K562 (cell line): Measurements from ENCODE around the gene INSIG1. TPM values are rescaled to one million over a fixed set of nuclear protein-coding genes. Genes with fewer than 3 reads are reported as not detected.

Experiments
- E2F3 ChIP-seq: fragments of 250-450 bp; sonication (Bioruptor Pico); IDR thresholded peaks from 2 replicates; pipeline ENCODE4 v1.4.0; 2020; ENCODE audit warnings: mild to moderate bottlenecking
- KAT8 ChIP-seq: fragments of 450-650 bp; IDR thresholded peaks from 2 replicates; pipeline ENCODE4 v1.6.1; 2016; ENCODE audit warnings: low read depth, mild to moderate bottlenecking
- KLF1 ChIP-seq: fragments of 450-650 bp; IDR thresholded peaks from 2 replicates; pipeline ENCODE4 v1.6.1; 2016; ENCODE audit warnings: missing genetic modification characterization, missing compliant biosample characterization
- LARP7 ChIP-seq: fragments of 450-650 bp; IDR thresholded peaks from 2 replicates; pipeline ENCODE4 v1.6.1; 2016
- MCM5 ChIP-seq: fragments of 450-650 bp; IDR thresholded peaks from 2 replicates; pipeline ENCODE4 v1.6.1; 2016; ENCODE audit warnings: low read depth
- NEUROD1 ChIP-seq: fragments of 150-350 bp; IDR thresholded peaks from 2 replicates; pipeline ENCODE4 v1.6.1; 2014; ENCODE audit warnings: borderline replicate concordance, low read length, low read depth; ENCODE audit not compliant: partially characterized antibody
- RBM14 ChIP-seq: fragments of 200-400 bp; formaldehyde crosslinking; IDR thresholded peaks from 2 replicates; pipeline ENCODE4 v1.6.1; 2018; ENCODE audit warnings: low read depth, mild to moderate bottlenecking, low read length, moderate library complexity, borderline replicate concordance; ENCODE audit not compliant: insufficient read depth
- SLC30A9 ChIP-seq: fragments of 250-450 bp; sonication (Bioruptor Pico); IDR thresholded peaks from 2 replicates; pipeline ENCODE4 v1.8.0; 2022; ENCODE audit warnings: mild to moderate bottlenecking, moderate library complexity
- SREBF1 ChIP-seq: fragments of 150-350 bp; IDR thresholded peaks from 2 replicates; pipeline ENCODE4 v1.6.1; 2014; ENCODE audit warnings: antibody characterized with exemption, low read depth, low read length, borderline replicate concordance
- YY1 ChIP-seq, 3 experiments: IDR thresholded peaks; 2 replicates each; pipeline ENCODE4 v1.6.1; 2011; ENCODE audit warnings: low read length in 2 of 3, mild to moderate bottlenecking in 2 of 3, moderate library complexity in 2 of 3, borderline replicate concordance in 1 of 3, control low read depth in 1 of 3, low read depth in 1 of 3; ENCODE audit not compliant: insufficient read depth in 3 of 3, insufficient replicate concordance in 2 of 3, control insufficient read depth in 1 of 3, insufficient read length in 1 of 3; ENCODE audit errors: extremely low read depth in 1 of 3
- ZNF133 ChIP-seq: fragments of 250-450 bp; sonication (Bioruptor Pico); IDR thresholded peaks from 2 replicates; pipeline ENCODE4 v1.4.0; 2020; ENCODE audit warnings: mild to moderate bottlenecking
- ZNF431 ChIP-seq: sonication (generic); formaldehyde crosslinking; IDR thresholded peaks from 2 replicates; pipeline ENCODE4 v1.8.0; 2022; ENCODE audit warnings: mild to moderate bottlenecking, missing genetic modification reagents
- polyA plus RNA-seq, 8 experiments: library from polyadenylated mRNA; depleted of rRNA in 4 of 8; stranded (reverse) in 5 of 8; unstranded in 3 of 8; fragments of >200 nt; fragmentation: Nextera tagmentation in 2 of 8; fragmentation: Illumina TruSeq in 1 of 8; extraction: Ambion mirVana in 2 of 8; extraction: Trizol in 1 of 8; gene quantifications; 2 replicates each; pipeline versions ENCODE4 v1.2.1 to v1.2.3, GENCODE V29; 2011 to 2014; ENCODE audit warnings: inconsistent platforms in 1 of 8, missing spikeins in 1 of 8
- total RNA-seq, 7 experiments: library from RNA; depleted of rRNA in 6 of 7; stranded (reverse); fragments of >200 nt in 6 of 7; fragmentation: Illumina TruSeq in 2 of 7; extraction: Trizol in 2 of 7; gene quantifications; 2 replicates each; pipeline versions ENCODE4 v1.2.1 to v1.2.3, GENCODE V29; 2011 to 2021; ENCODE audit warnings: low replicate concordance in 1 of 7
- TF ChIP-seq, protein P1 (sequence below): sonication (generic); formaldehyde crosslinking; IDR thresholded peaks from 2 replicates; pipeline ENCODE4 v1.8.1; 2023; ENCODE audit warnings: mild to moderate bottlenecking, missing genetic modification reagents
- TF ChIP-seq, protein P2 (sequence below): fragments of 150-350 bp; conservative IDR thresholded peaks from 2 replicates; pipeline ENCODE4 v1.6.1; 2014; ENCODE audit warnings: low read length
- TF ChIP-seq, protein P3 (sequence below): fragments of 450-650 bp; formaldehyde crosslinking; IDR thresholded peaks from 2 replicates; pipeline ENCODE4 v1.4.0; 2022; ENCODE audit warnings: mild to moderate bottlenecking, moderate library complexity
- TF ChIP-seq, protein P4 (sequence below): fragments of 250-450 bp; sonication (Bioruptor Pico); IDR thresholded peaks from 2 replicates; pipeline ENCODE4 v1.5.0; 2021; ENCODE audit warnings: mild to moderate bottlenecking, moderate library complexity

Gene INSIG1
- total and polyA plus RNA-seq, 9 of the 15 experiments (the other 6 are each of a cell fraction or from before 2014, with no cell fraction given) = 57.1 to 787 (median 238) TPM

DNA sequence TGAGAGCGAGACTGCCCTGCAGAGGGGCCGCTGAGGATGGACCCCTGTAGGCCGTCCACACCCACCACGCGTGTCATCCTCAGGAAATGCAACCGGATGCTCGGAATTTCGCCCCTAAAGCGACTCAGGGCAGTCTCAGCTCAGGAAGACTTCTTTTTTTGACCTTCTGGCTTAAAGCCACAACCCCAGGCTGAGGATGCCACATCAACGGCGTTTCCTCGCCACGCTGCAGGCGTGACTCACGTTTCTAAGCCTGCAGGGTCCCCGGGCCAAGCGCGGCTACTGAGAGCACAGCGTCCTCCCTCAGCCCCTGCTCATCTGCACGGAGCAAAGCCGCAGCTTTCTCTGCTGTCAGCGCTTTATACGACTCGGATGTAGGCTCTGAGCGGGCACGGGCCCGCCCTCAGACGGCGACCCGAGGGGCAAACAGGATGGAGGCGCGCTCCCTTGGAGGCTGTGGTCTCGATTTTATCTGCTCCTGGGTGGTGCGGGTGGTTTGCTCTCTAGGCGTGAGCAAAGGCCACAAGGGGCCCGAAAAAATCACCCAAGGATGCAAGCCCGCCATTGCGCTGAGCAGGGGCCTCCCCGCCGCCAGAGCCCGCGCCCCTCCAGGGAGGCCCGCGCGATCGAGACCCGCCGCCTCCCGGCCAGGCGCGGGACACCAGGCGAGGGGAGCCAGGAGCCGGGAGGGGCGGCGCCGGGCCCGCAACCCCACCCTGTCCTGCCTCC, 726 bp upstream of the INSIG1 start (continued):
- no peak for TF ChIP-seq KLF1
- no peak for TF ChIP-seq ZNF431
- TF ChIP-seq YY1 (IDR thresholded peaks at IDR 0.05; ENCODE audit: borderline replicate concordance in 1 of 3, control insufficient read depth in 1 of 3, extremely low read depth in 1 of 3, insufficient read depth in 3 of 3, insufficient read length in 1 of 3, insufficient replicate concordance in 2 of 3, low read depth in 1 of 3, low read length in 2 of 3) = peak in 1 of 3 experiments; percentile 11
- TF ChIP-seq, protein P1, sequence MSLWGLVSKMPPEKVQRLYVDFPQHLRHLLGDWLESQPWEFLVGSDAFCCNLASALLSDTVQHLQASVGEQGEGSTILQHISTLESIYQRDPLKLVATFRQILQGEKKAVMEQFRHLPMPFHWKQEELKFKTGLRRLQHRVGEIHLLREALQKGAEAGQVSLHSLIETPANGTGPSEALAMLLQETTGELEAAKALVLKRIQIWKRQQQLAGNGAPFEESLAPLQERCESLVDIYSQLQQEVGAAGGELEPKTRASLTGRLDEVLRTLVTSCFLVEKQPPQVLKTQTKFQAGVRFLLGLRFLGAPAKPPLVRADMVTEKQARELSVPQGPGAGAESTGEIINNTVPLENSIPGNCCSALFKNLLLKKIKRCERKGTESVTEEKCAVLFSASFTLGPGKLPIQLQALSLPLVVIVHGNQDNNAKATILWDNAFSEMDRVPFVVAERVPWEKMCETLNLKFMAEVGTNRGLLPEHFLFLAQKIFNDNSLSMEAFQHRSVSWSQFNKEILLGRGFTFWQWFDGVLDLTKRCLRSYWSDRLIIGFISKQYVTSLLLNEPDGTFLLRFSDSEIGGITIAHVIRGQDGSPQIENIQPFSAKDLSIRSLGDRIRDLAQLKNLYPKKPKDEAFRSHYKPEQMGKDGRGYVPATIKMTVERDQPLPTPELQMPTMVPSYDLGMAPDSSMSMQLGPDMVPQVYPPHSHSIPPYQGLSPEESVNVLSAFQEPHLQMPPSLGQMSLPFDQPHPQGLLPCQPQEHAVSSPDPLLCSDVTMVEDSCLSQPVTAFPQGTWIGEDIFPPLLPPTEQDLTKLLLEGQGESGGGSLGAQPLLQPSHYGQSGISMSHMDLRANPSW (CRISPR knock-in tag) = peak; percentile 93
- TF ChIP-seq MCM5 = no peak
- TF ChIP-seq, protein P2, sequence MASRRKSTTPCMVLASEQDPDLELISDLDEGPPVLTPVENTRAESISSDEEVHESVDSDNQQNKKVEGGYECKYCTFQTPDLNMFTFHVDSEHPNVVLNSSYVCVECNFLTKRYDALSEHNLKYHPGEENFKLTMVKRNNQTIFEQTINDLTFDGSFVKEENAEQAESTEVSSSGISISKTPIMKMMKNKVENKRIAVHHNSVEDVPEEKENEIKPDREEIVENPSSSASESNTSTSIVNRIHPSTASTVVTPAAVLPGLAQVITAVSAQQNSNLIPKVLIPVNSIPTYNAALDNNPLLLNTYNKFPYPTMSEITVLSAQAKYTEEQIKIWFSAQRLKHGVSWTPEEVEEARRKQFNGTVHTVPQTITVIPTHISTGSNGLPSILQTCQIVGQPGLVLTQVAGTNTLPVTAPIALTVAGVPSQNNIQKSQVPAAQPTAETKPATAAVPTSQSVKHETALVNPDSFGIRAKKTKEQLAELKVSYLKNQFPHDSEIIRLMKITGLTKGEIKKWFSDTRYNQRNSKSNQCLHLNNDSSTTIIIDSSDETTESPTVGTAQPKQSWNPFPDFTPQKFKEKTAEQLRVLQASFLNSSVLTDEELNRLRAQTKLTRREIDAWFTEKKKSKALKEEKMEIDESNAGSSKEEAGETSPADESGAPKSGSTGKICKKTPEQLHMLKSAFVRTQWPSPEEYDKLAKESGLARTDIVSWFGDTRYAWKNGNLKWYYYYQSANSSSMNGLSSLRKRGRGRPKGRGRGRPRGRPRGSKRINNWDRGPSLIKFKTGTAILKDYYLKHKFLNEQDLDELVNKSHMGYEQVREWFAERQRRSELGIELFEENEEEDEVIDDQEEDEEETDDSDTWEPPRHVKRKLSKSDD = no peak
- no peak for TF ChIP-seq SLC30A9
- TF ChIP-seq, protein P3, sequence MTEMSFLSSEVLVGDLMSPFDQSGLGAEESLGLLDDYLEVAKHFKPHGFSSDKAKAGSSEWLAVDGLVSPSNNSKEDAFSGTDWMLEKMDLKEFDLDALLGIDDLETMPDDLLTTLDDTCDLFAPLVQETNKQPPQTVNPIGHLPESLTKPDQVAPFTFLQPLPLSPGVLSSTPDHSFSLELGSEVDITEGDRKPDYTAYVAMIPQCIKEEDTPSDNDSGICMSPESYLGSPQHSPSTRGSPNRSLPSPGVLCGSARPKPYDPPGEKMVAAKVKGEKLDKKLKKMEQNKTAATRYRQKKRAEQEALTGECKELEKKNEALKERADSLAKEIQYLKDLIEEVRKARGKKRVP = peak; percentile 55; the same call in 1 of the 2 replicates
- TF ChIP-seq NEUROD1 = peak; percentile 49
- TF ChIP-seq, protein P4, sequence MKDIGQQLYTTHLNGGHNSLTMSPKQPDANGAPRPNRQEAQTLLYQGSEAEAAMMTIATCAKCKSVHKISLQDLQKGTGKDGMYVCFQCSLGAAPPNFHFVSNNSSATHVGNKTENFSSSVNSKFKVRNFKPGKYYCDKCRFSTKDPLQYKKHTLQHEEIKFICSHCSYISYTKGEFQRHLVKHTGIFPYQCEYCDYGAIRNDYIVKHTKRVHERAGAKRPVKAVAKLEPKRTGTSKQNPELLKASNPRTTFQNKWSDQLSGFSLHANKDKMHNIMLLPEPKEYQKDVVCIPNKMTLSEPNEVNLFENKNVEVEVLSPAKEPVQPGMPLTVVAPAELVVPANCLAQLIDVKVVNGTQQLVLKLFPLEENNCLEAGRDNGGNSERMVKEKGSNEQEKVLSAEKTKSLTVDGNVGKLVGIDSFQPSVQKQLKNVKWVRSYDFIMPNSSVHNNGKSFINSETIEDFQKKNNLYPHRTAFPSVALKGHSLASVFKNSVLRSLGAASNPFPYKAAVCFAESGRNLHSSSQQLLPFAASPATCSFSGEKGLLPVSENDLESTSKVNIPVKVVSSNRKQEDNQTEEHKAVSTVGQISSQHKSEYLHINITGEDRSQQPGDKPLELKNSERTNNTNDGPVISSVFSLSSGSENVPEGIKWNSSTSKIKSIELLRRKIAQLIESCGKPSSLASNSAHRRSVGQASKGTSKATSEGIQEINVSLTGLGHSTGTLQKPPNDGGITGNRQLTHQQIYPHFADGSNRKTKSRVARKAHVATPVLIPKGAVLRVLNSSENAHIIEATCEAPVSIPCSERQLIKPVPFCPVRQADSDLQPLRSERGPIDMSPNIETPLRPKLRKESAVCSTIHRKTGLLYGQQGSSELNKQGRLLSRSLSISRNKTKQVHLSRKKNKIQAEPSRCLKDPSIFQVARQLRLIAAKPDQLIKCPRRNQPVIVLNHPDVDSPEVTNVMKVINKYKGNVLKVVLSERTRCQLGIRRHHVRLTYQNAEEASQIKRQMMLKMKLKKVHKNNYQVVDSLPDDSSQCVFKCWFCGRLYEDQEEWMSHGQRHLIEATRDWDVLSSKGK = no peak
- TF ChIP-seq ZNF133 (CRISPR knock-in tag) = no peak
- no peak for TF ChIP-seq LARP7
- no peak for TF ChIP-seq RBM14
- no peak for TF ChIP-seq KAT8
- TF ChIP-seq E2F3 (CRISPR knock-in tag) = peak; percentile 45; the same call in 1 of the 2 replicates
- no peak for TF ChIP-seq SREBF1
